GM12864 (cell line): Measurements from ENCODE around the gene PALLD.

Experiments used
- DNase-seq: peaks from one replicate; pipeline ENCODE4 v3.0.0-alpha.2; 2011; ENCODE audit warnings: low read depth
- H3K4me3 ChIP-seq: 2 replicates; pipeline ENCODE4 v1.5.1; 2011; ENCODE audit warnings: mild to moderate bottlenecking, low read depth, low read length, control low read depth
- TF ChIP-seq, protein P1 (sequence below): IDR thresholded peaks from 2 replicates; pipeline ENCODE4 v1.5.1; 2011; ENCODE audit warnings: low read depth, mild to moderate bottlenecking, moderate library complexity, low read length, control low read depth, inconsistent platforms; ENCODE audit errors: missing control alignments

PALLD gene

DNA sequence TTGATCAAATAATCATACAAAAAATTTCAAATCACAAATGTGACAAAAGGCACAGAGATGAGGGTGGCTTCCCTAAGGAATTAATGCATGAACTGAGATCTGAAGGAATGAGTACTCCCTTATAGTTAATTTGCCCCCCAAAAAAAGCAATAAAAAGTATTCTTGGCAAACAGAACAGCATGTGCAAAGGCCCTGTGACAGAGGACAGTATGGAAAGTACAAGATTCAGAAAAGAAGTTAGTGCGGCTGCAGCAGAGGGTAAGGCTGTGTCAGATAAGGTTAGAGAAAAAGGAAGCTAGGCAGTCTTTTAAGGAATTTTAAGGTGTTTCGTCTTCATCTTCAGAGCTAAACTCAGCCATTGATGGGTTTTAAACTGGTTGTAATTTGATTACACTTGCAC lies 23.9 kb upstream of the PALLD start:
- H3K4me3 ChIP-seq = no peak overlapping the region
- no peak for DNase-seq
- TF ChIP-seq, protein P1, sequence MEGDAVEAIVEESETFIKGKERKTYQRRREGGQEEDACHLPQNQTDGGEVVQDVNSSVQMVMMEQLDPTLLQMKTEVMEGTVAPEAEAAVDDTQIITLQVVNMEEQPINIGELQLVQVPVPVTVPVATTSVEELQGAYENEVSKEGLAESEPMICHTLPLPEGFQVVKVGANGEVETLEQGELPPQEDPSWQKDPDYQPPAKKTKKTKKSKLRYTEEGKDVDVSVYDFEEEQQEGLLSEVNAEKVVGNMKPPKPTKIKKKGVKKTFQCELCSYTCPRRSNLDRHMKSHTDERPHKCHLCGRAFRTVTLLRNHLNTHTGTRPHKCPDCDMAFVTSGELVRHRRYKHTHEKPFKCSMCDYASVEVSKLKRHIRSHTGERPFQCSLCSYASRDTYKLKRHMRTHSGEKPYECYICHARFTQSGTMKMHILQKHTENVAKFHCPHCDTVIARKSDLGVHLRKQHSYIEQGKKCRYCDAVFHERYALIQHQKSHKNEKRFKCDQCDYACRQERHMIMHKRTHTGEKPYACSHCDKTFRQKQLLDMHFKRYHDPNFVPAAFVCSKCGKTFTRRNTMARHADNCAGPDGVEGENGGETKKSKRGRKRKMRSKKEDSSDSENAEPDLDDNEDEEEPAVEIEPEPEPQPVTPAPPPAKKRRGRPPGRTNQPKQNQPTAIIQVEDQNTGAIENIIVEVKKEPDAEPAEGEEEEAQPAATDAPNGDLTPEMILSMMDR = no peak

DNA sequence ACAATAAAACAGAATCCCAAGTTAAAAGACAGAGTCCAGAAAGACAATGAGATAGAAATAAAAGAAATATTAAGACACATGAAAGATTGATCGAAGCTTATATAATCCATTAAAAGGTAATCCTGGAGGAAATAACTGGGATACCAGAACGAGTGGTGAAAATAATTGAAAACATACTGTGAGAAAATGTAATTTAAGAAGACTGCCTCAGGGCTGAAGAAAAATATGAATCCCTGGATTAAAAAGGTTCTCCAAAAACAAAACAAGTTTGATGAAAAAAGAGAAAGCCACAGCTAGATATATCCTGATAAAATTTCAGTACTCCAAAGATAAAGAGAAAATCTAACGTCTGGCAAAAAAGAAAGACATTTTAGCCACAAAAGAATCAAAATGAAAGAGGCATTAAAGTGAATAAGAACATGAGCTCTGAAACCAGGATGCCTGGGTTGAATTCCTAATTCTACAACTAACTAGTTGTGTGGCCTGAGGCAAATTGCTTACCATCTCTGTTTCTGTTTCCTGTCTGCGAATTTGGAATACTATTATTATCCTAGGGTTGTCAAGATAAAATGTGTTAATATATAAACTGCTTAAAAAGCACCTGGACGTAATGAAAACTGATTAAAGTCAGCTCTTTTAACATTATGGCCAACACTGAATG lies 22.1 kb upstream of the PALLD start:
- TF ChIP-seq, protein P1 = no peak
- no peak for DNase-seq
- no peak overlapping the region for H3K4me3 ChIP-seq

DNA sequence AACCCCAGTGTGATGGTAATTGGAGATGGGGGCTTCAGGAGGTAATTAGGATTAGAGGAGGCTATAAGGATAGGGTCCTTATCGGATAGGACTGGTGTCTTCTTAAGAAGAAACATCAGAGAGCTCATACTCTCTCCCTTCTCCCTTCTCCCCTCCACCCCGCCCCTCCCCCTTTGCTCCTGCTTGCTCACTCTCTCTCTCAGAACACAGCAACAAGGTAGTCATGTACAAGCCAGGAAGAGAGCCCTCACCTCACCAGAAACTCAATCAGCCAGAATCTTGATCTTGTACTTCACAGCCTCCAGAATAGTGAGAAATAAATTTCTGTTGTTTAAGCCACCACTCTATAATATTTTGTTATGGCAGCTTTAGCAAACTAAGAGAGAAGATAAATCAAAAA lies 21.1 kb upstream of the PALLD start:
- H3K4me3 ChIP-seq = no peak overlapping the region
- TF ChIP-seq, protein P1 = no peak
- no peak for DNase-seq

DNA sequence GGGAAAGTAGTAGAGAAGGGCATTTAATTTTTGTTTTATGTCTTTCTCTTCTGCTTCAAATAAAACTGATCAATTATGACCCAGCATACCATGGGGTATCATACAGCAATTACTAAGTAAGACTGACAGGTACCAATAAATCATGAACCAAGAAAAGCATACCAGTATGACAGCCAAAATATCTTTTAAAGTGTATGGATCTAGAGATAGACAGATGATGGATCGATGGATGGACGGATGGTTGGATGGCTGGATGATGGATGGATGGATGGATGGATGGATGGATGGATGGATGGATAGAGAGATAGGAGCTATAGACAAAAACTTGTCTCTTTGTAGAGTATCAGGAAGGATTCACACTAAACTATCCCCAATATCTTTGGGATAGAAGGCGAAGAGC lies 18.0 kb upstream of the PALLD start:
- no peak for DNase-seq
- no peak overlapping the region for H3K4me3 ChIP-seq
- TF ChIP-seq, protein P1 = no peak

DNA sequence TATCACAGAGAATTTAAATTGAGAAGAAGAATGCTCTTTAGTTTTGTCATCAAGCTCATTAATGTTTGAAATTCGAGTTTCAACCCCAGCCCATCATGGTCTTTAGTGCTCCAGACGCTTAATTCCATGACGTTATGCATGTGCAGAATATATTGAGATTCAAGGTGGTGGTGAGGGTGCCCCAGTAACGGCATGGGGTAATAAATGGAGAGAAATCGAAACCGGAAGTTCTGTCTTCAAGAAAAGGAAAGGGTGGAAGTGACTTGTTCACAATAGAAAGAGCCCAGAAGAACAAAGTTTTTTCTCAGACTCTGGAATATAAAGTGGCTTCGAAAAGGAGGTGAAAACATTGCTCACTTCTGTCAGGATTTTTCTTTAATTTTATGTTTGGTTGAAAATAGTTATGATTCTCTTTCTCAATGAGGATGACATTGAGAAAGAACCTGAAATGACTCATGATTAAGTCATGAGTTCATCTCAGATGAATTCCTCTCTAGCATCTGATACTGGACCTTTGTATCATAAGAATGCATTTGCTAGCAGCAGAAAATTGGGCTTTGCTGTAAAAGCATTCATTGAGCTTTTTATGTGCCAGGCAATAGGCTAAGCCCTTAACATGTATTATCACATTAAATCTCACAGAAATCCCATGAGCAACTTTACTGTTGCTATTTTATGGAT lies 15.8 kb upstream of the PALLD start:
- DNase-seq = no peak
- TF ChIP-seq, protein P1 = no peak
- peak overlapping the region; percentile 13; the same call in 1 of the 2 replicates for H3K4me3 ChIP-seq

DNA sequence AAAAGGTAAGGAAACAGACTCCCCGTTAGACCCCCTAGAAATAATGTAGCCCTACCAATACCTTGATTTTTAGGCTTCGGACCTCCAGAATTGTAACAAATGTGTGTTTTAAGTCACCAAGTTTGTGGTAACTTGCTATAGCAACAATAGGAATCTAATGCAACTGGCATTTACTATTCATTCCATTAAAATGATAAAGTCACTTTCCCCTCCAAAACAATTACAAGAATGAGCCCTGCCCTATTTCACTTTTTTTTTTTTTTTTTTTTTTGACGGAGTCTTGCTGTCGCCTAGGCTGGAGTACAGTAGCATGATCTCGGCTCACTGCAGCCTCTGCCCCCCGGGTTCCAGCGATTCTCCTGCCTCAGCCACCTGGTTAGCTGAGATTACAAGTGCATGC lies 13.0 kb upstream of the PALLD start:
- no peak for DNase-seq
- TF ChIP-seq, protein P1 = no peak

DNA sequence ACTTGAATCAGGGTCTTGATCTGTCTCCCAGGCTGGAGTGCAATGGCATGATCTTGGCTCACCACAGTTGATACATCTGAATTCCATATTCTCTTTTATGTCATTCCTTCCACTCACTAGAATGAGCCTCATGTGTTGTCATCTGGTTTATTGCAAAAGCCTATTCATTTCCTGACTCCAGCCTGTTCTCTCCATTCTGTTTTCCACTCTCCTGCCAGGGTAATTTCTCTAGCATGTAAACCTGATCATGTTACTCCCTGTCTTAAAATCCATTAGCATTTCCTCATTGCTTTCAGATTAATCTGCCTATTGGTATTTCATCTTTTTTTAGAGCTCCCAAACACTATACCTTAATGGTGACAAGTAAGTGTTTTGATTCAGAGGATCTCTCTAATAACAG lies 12.2 kb upstream of the PALLD start:
- TF ChIP-seq, protein P1 = no peak
- no peak for DNase-seq
- no peak overlapping the region for H3K4me3 ChIP-seq

More for the DNA sequence above, 13.0 kb upstream of the PALLD start:
- H3K4me3 ChIP-seq = no peak overlapping the region
